H1 (cell line): Measurements from ENCODE around the gene SPDYE4. TPM values are rescaled to one million over a fixed set of nuclear protein-coding genes. Genes with fewer than 3 reads are reported as not detected.

ENCODE experiments used
- CTCF ChIA-PET: fragments of 300-600 bp; sonication (Branson Sonifier 250); formaldehyde crosslinking; loops from one replicate; lab custom pipeline; 2021; ENCODE audit not compliant: partially characterized antibody; lab: Charles Lee
- POLR2A ChIA-PET: fragments of 300-600 bp; sonication (Branson Sonifier 250); formaldehyde crosslinking; loops from one replicate; lab custom pipeline; 2021; ENCODE audit warnings: inconsistent platforms; ENCODE audit not compliant: partially characterized antibody; lab: Charles Lee
- DNase-seq, 2 experiments: peaks; one replicate each; pipeline versions ENCODE4 v3.0.0 to v3.0.0-alpha.2; 2010 to 2022; ENCODE audit warnings: low spot score in 2 of 2, low read depth in 1 of 2, mixed read lengths in 1 of 2
- FAIRE-seq: peaks from 2 replicates; lab custom pipeline; 2011; peaks lifted over from hg19 to GRCh38; lab: Jason Lieb, UNC
- H2AFZ ChIP-seq: 2 replicates; pipeline ENCODE4 v1.8.1; 2012; ENCODE audit warnings: low read length, inconsistent platforms
- H2AK5ac ChIP-seq: 2 replicates; pipeline ENCODE4 v1.6.1; 2013; ENCODE audit warnings: low read depth, low read length
- H2BK120ac ChIP-seq: replicated peaks from 2 replicates; pipeline ENCODE3; 2013; ENCODE audit warnings: low read depth, low read length, inconsistent platforms
- H2BK12ac ChIP-seq: 2 replicates; pipeline ENCODE4 v1.6.1; 2013; ENCODE audit warnings: low read depth, low read length
- H2BK15ac ChIP-seq: 2 replicates; pipeline ENCODE4 v1.6.1; 2013; ENCODE audit warnings: low read length
- H2BK20ac ChIP-seq: 2 replicates; pipeline ENCODE4 v1.6.1; 2013; ENCODE audit warnings: low read length
- H2BK5ac ChIP-seq: 2 replicates; pipeline ENCODE4 v1.6.1; 2013; ENCODE audit warnings: low read depth, low read length
- H3K14ac ChIP-seq: 2 replicates; pipeline ENCODE4 v1.6.1; 2013; ENCODE audit warnings: inconsistent platforms; ENCODE audit not compliant: insufficient read length
- H3K18ac ChIP-seq: 2 replicates; pipeline ENCODE4 v1.6.1; 2013; ENCODE audit warnings: low read length; ENCODE audit errors: extremely low read depth
- H3K23ac ChIP-seq: 2 replicates; pipeline ENCODE4 v1.6.1; 2013; ENCODE audit warnings: inconsistent platforms; ENCODE audit not compliant: insufficient read length
- H3K23me2 ChIP-seq: 2 replicates; pipeline ENCODE4 v1.6.1; 2013; ENCODE audit warnings: low read depth, low read length
- H3K27ac ChIP-seq: 2 replicates; pipeline ENCODE4 v1.6.1; 2011; ENCODE audit warnings: low read depth, low read length, inconsistent platforms
- H3K27me3 ChIP-seq, 4 experiments: replicated peaks in 1 of 4; 1 replicate in 1 of 4; 2 replicates in 3 of 4; pipeline versions ENCODE4 v1.6.1 to v1.8.1; 2011 to 2013; ENCODE audit warnings: low read length in 3 of 4, mild to moderate bottlenecking in 3 of 4, inconsistent platforms in 2 of 4, mixed read lengths in 2 of 4, moderate library complexity in 1 of 4; ENCODE audit not compliant: control insufficient read depth in 3 of 4, insufficient read depth in 3 of 4; ENCODE audit errors: extremely low read depth in 1 of 4
- H3K36me3 ChIP-seq, 4 experiments: 2 replicates each; pipeline versions ENCODE4 v1.6.1 to v1.8.1; 2011 to 2013; ENCODE audit warnings: mild to moderate bottlenecking in 4 of 4, low read length in 3 of 4, moderate library complexity in 2 of 4, control low read depth in 1 of 4, inconsistent platforms in 1 of 4; ENCODE audit not compliant: insufficient read depth in 4 of 4, control insufficient read depth in 2 of 4
- H3K4ac ChIP-seq: replicated peaks from 2 replicates; pipeline ENCODE3; 2013; ENCODE audit warnings: low read length, low read depth, mixed read lengths, inconsistent platforms; ENCODE audit not compliant: insufficient read length
- H3K4me1 ChIP-seq, 4 experiments: replicated peaks in 1 of 4; 1 replicate in 1 of 4; 2 replicates in 3 of 4; pipeline versions ENCODE4 v1.6.1 to v1.8.1; 2011 to 2013; ENCODE audit warnings: low read length in 3 of 4, inconsistent platforms in 2 of 4, mixed read lengths in 1 of 4; ENCODE audit not compliant: insufficient read depth in 4 of 4, control insufficient read depth in 3 of 4
- H3K4me2 ChIP-seq, 2 experiments: 2 replicates each; pipeline versions ENCODE4 v1.6.1 to v1.8.1; 2011 to 2013; ENCODE audit warnings: low read depth in 2 of 2, low read length in 2 of 2, control low read depth in 1 of 2, inconsistent platforms in 1 of 2, mild to moderate bottlenecking in 1 of 2; ENCODE audit not compliant: insufficient read depth in 1 of 2
- H3K4me3 ChIP-seq, 4 experiments: fragments of 200-600, 300-600 bp in 1 of 4; sonication (generic), shearing (Covaris generic), sonication (Bioruptor Twin) in 1 of 4; 2 replicates each; pipeline versions ENCODE4 v1.5.1 to v1.8.1; 2011 to 2016; ENCODE audit warnings: low read length in 4 of 4, low read depth in 3 of 4, control low read depth in 2 of 4, inconsistent platforms in 2 of 4, mild to moderate bottlenecking in 2 of 4, mixed read lengths in 1 of 4, moderate library complexity in 1 of 4; ENCODE audit not compliant: insufficient read depth in 2 of 4; ENCODE audit errors: extremely low read depth in 1 of 4
- H3K56ac ChIP-seq: replicated peaks from 2 replicates; pipeline ENCODE3; 2013; ENCODE audit warnings: low read depth, mild to moderate bottlenecking, mixed read lengths, low read length, inconsistent platforms; ENCODE audit not compliant: insufficient read length
- H3K79me1 ChIP-seq: 2 replicates; pipeline ENCODE4 v1.6.1; 2013; ENCODE audit warnings: low read depth, low read length, control low read depth
- H3K79me2 ChIP-seq, 2 experiments: 2 replicates each; pipeline versions ENCODE4 v1.6.1 to v1.8.1; 2012 to 2013; ENCODE audit warnings: low read length in 2 of 2, mild to moderate bottlenecking in 2 of 2, inconsistent platforms in 1 of 2; ENCODE audit not compliant: insufficient read depth in 2 of 2, control insufficient read depth in 1 of 2
- H3K9ac ChIP-seq, 4 experiments: replicated peaks in 1 of 4; 1 replicate in 1 of 4; 2 replicates in 3 of 4; pipeline versions ENCODE4 v1.6.1 to v1.8.1; 2011 to 2013; ENCODE audit warnings: low read depth in 3 of 4, low read length in 3 of 4, control low read depth in 2 of 4, mild to moderate bottlenecking in 2 of 4, moderate library complexity in 2 of 4, inconsistent platforms in 1 of 4; ENCODE audit errors: extremely low read depth in 1 of 4
- H3K9me3 ChIP-seq, 2 experiments: 2 replicates each; pipeline versions ENCODE4 v1.6.1 to v1.8.1; 2012 to 2013; ENCODE audit warnings: mild to moderate bottlenecking in 2 of 2, moderate library complexity in 2 of 2, control low read depth in 1 of 2, inconsistent platforms in 1 of 2, low read depth in 1 of 2, low read length in 1 of 2, mixed read lengths in 1 of 2; ENCODE audit not compliant: insufficient read depth in 2 of 2
- H4K20me1 ChIP-seq, 2 experiments: replicated peaks in 1 of 2; 2 replicates each; pipeline versions ENCODE3 to v1.8.1; 2011 to 2013; ENCODE audit warnings: inconsistent platforms in 2 of 2, low read length in 2 of 2, mild to moderate bottlenecking in 1 of 2; ENCODE audit not compliant: insufficient read depth in 2 of 2, control insufficient read depth in 1 of 2
- H4K5ac ChIP-seq: 2 replicates; pipeline ENCODE4 v1.6.1; 2013; ENCODE audit warnings: low read length, low read depth, mixed read lengths, inconsistent platforms; ENCODE audit not compliant: insufficient read length
- H4K8ac ChIP-seq: 2 replicates; pipeline ENCODE4 v1.8.0; 2013; ENCODE audit warnings: mild to moderate bottlenecking, moderate library complexity, low read length, inconsistent platforms; ENCODE audit not compliant: insufficient read depth; ENCODE audit errors: extremely low read depth
- H4K91ac ChIP-seq: replicated peaks from 2 replicates; pipeline ENCODE3; 2013; ENCODE audit warnings: low read length, mixed read lengths, inconsistent platforms; ENCODE audit not compliant: insufficient read length
- BACH1 ChIP-seq: IDR thresholded peaks from 2 replicates; pipeline ENCODE4 v1.6.1; 2012; ENCODE audit warnings: low read length, improper control_type of control experiment
- BCL11A ChIP-seq, 2 experiments: IDR thresholded peaks; one replicate each; pipeline ENCODE4 v1.6.1; 2011; ENCODE audit warnings: low read depth in 2 of 2, low read length in 2 of 2, mild to moderate bottlenecking in 2 of 2
- CTBP2 ChIP-seq: IDR thresholded peaks from 2 replicates; pipeline ENCODE4 v1.7.0; 2011; ENCODE audit warnings: borderline replicate concordance, mild to moderate bottlenecking, moderate library complexity, mixed read lengths, low read length; ENCODE audit not compliant: insufficient read depth, insufficient read length
- EGR1 ChIP-seq: IDR thresholded peaks from 2 replicates; pipeline ENCODE4 v1.6.1; 2011; ENCODE audit warnings: low read depth, low read length, borderline replicate concordance
- EZH2 ChIP-seq: fragments of 200-600 bp; sonication (generic); IDR thresholded peaks from 2 replicates; pipeline ENCODE4 v1.7.1; 2012; ENCODE audit warnings: low read depth, mild to moderate bottlenecking, moderate library complexity, low read length, inconsistent platforms; ENCODE audit not compliant: severe bottlenecking
- MAFK ChIP-seq: IDR thresholded peaks from 2 replicates; pipeline ENCODE4 v1.6.1; 2012; ENCODE audit warnings: low read depth, mild to moderate bottlenecking, improper control_type of control experiment, low read length
- RFX5 ChIP-seq: IDR thresholded peaks from 2 replicates; pipeline ENCODE4 v1.6.1; 2011; ENCODE audit warnings: low read depth, low read length, improper control_type of control experiment, borderline replicate concordance
- SIRT6 ChIP-seq: IDR thresholded peaks from one replicate; pipeline ENCODE4 v1.7.1; 2012; ENCODE audit warnings: low read length, inconsistent platforms
- TCF12 ChIP-seq: IDR thresholded peaks from 2 replicates; pipeline ENCODE4 v1.6.1; 2011; ENCODE audit warnings: low read depth, mild to moderate bottlenecking, low read length
- TEAD4 ChIP-seq: IDR thresholded peaks from 2 replicates; pipeline ENCODE4 v1.6.1; 2012; ENCODE audit warnings: low read depth, low read length, inconsistent platforms, mixed read lengths
- YY1 ChIP-seq: IDR thresholded peaks from 2 replicates; pipeline ENCODE4 v1.6.1; 2011; ENCODE audit warnings: low read depth, mild to moderate bottlenecking, low read length
- polyA plus RNA-seq, 7 experiments: library from polyadenylated mRNA; depleted of rRNA in 3 of 7; stranded (reverse) in 5 of 7; unstranded in 2 of 7; fragments of >200 nt in 5 of 7; fragments of 200-250 nt in 2 of 7; gene quantifications; 1 replicate in 5 of 7; 2 replicates in 1 of 7; 4 replicates in 1 of 7; pipeline versions ENCODE4 v1.2.1 to v1.2.3, GENCODE V29; 2011 to 2013; ENCODE audit warnings: missing spikeins in 2 of 7, mixed read lengths in 2 of 7
- total RNA-seq: library from RNA; stranded (reverse); fragmentation: NEBNext Ultra II Directional; extraction: Animal tissue kit (Norgen Biotek cat#: 25700); gene quantifications from 2 replicates; pipeline ENCODE4 v1.2.1, GENCODE V29; 2021
- TF ChIP-seq, protein P1 (sequence below): IDR thresholded peaks from 2 replicates; pipeline ENCODE4 v1.6.1; 2011; ENCODE audit warnings: low read length, improper control_type of control experiment
- TF ChIP-seq, protein P2 (sequence below): IDR thresholded peaks from 2 replicates; pipeline ENCODE4 v1.6.1; 2011; ENCODE audit warnings: low read depth, mild to moderate bottlenecking, low read length; ENCODE audit not compliant: insufficient read depth
- TF ChIP-seq, protein P3 (sequence below): IDR thresholded peaks from 2 replicates; pipeline ENCODE4 v1.6.1; 2012; ENCODE audit warnings: inconsistent platforms

Gene SPDYE4
- total and polyA plus RNA-seq, 2 of the 8 experiments (the other 6 are each of a cell fraction or from before 2014, with no cell fraction given) = not detected

DNA sequence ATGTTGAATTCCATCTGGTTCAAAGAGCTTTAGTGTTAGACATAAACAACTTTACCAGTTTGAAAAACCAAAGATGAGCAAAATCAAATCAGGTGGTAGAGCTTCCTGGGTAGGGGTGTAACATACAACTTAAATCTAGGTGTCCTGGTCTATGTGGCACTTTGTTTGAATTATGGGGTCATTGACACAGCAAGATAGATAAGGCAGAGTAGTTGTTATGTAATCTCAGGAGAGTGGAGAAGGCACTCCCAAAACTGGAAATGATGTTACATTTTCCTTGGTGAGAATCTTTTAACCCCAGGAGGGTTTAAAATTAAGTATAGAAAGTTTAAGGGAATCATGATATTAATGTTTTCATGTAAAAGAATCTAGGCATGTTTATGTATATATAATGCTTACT is 45.6 kb downstream of the SPDYE4 start:
- Histone ChIP-seq H3K27ac (no peak overlapping the region), H4K20me1 (peaks cover 0 to 2% of the 10 kb centered on the region in 2 experiments), H3K36me3 (no peaks in the 10 kb centered on the region), H2BK20ac (no peak overlapping the region), H3K4me1 (peaks cover 0 to 2% (median 0%) of the 10 kb centered on the region in 4 experiments; a peak in 1 of 7 replicates), H3K27me3 (no peaks in the 10 kb centered on the region)
- DNase-seq = no peak
- CTCF ChIA-PET = no interaction called here
- TF ChIP-seq EGR1 = no peak
- TF ChIP-seq, protein P1, sequence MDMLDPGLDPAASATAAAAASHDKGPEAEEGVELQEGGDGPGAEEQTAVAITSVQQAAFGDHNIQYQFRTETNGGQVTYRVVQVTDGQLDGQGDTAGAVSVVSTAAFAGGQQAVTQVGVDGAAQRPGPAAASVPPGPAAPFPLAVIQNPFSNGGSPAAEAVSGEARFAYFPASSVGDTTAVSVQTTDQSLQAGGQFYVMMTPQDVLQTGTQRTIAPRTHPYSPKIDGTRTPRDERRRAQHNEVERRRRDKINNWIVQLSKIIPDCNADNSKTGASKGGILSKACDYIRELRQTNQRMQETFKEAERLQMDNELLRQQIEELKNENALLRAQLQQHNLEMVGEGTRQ = no peak
- no peak for TF ChIP-seq CTBP2
- TF ChIP-seq TEAD4 = no peak
- no peak for TF ChIP-seq YY1
- no peak for TF ChIP-seq BACH1
- no peak for TF ChIP-seq SIRT6
- TF ChIP-seq MAFK = no peak
- TF ChIP-seq RFX5 = no peak
- TF ChIP-seq EZH2 = no peak
- no peak for TF ChIP-seq TCF12
- TF ChIP-seq BCL11A (IDR thresholded peaks at IDR 0.05; ENCODE audit: low read depth in 2 of 2, low read length in 2 of 2) = no peak
- TF ChIP-seq, protein P2, sequence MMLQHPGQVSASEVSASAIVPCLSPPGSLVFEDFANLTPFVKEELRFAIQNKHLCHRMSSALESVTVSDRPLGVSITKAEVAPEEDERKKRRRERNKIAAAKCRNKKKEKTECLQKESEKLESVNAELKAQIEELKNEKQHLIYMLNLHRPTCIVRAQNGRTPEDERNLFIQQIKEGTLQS = no peak
- TF ChIP-seq, protein P3, sequence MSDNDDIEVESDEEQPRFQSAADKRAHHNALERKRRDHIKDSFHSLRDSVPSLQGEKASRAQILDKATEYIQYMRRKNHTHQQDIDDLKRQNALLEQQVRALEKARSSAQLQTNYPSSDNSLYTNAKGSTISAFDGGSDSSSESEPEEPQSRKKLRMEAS = no peak
- TF ChIP-seq, all 59 proteins: peak for 0
- Histone ChIP-seq H3K79me1 (no peaks in the 10 kb centered on the region), H4K5ac (no peak overlapping the region), H3K18ac (no peak overlapping the region), H2BK120ac (no peak overlapping the region), H3K23ac (no peak overlapping the region), H3K4ac (no peak overlapping the region), H3K9ac (no peak overlapping the region), H2AK5ac (no peak overlapping the region), H2BK5ac (no peak overlapping the region), H3K79me2 (no peaks in the 10 kb centered on the region), H3K9me3 (no peaks in the 10 kb centered on the region), H2AFZ (no peak overlapping the region), H2BK15ac (no peak overlapping the region), H2BK12ac (no peak overlapping the region), H3K23me2 (0 out of 2 replicates have a peak, but pooled peaks cover 2% of the 10 kb centered on the region), H3K14ac (no peak overlapping the region), H3K56ac (no peak overlapping the region), H3K4me3 (no peak overlapping the region), H4K8ac (no peak overlapping the region), H4K91ac (no peak overlapping the region), H3K4me2 (no peak overlapping the region)
- POLR2A ChIA-PET = no interaction called here
- no peak for FAIRE-seq
